ENCODE results near the gene ZKSCAN8.

The ZKSCAN8 gene

GRCh38 chr6:28139860-28140543 is 1.7 kb upstream of the ZKSCAN8 start:
- DNase-seq: no peak

GRCh38 chr6:28140616-28141015 is 1.1 kb upstream of the ZKSCAN8 start:
- DNase-seq: no peak

GRCh38 chr6:28142446-28142845 is 763 bp downstream of the ZKSCAN8 start:
- no peak for DNase-seq

- DNase-seq: no peak
Observed at GRCh38 chr6:28145231-28145630, 3.5 kb downstream of the ZKSCAN8 start.

- no peak for DNase-seq
Observed at GRCh38 chr6:28152531-28152930, 10.8 kb downstream of the ZKSCAN8 start.

- no peak for DNase-seq
Observed at GRCh38 chr6:28153546-28153945, 11.9 kb downstream of the ZKSCAN8 start.

GRCh38 chr6:28154357-28154756 is 12.7 kb downstream of the ZKSCAN8 start:
- no peak for DNase-seq

- no peak for DNase-seq
Observed at GRCh38 chr6:28158318-28158717, 16.6 kb downstream of the ZKSCAN8 start.

- DNase-seq: no peak
Observed at GRCh38 chr6:28159029-28159607, 17.4 kb downstream of the ZKSCAN8 start.

GRCh38 chr6:28160233-28160632 is 18.6 kb downstream of the ZKSCAN8 start:
- DNase-seq: no peak

- DNase-seq: peak in 12 of 14 donors; percentile 2 to 78 (median 21)
Observed at GRCh38 chr6:28161410-28162079, 19.9 kb downstream of the ZKSCAN8 start.

- no peak for DNase-seq
Observed at GRCh38 chr6:28165563-28165962, 23.9 kb downstream of the ZKSCAN8 start.

GRCh38 chr6:28167068-28167467 is 25.4 kb downstream of the ZKSCAN8 start:
- DNase-seq: no peak

- no peak for DNase-seq
Observed at GRCh38 chr6:28167926-28168325, 26.2 kb downstream of the ZKSCAN8 start.

- no peak for DNase-seq
Observed at GRCh38 chr6:28171271-28171670, 29.6 kb downstream of the ZKSCAN8 start.

GRCh38 chr6:28172006-28172405 is 30.3 kb downstream of the ZKSCAN8 start:
- no peak for DNase-seq

- no peak for DNase-seq
Observed at GRCh38 chr6:28176373-28176772, 34.7 kb downstream of the ZKSCAN8 start.

- no peak for DNase-seq
Observed at GRCh38 chr6:28182255-28182654, 40.6 kb downstream of the ZKSCAN8 start.

GRCh38 chr6:28188111-28188979 is 46.7 kb downstream of the ZKSCAN8 start:
- DNase-seq: no peak

- no peak for DNase-seq
Observed at GRCh38 chr6:28200020-28200419, 58.3 kb downstream of the ZKSCAN8 start.

GRCh38 chr6:28203201-28203600 is 61.5 kb downstream of the ZKSCAN8 start:
- DNase-seq: no peak

GRCh38 chr6:28205879-28206278 is 64.2 kb downstream of the ZKSCAN8 start:
- DNase-seq: no peak

- no peak for DNase-seq
Observed at GRCh38 chr6:28206527-28206926, 64.8 kb downstream of the ZKSCAN8 start.
